Neural progenitor cell (in vitro differentiated cells): Measurements from ENCODE around the gene ZFPM1.
A peak's percentile ranks its signal among the peaks of the same experiment; 100 is the strongest.

ENCODE experiments used
- CTCF ChIP-seq: fragments of 200-600 bp; sonication (generic); IDR thresholded peaks from 2 replicates; pipeline ENCODE4 v1.5.1; 2017; ENCODE audit warnings: antibody characterized with exemption, mild to moderate bottlenecking
- EZH2 ChIP-seq: fragments of 200-600 bp; sonication (generic); IDR thresholded peaks from 2 replicates; pipeline ENCODE4 v1.6.1; 2017; ENCODE audit warnings: antibody characterized with exemption, mild to moderate bottlenecking, moderate library complexity
- EZH2phosphoT487 ChIP-seq: fragments of 200-600 bp; sonication (generic); IDR thresholded peaks from 2 replicates; pipeline ENCODE4 v1.6.1; 2017; ENCODE audit warnings: antibody characterized with exemption

GRCh38 chr16:88453611-88454522, 787 bp downstream of the ZFPM1 start:
- TF ChIP-seq EZH2phosphoT487 (peak; percentile 81), CTCF (no peak), EZH2 (peak; percentile 70)
